Vagina (tissue), 2 donors: ENCODE measurements around the gene ANKS1A. TPM values are rescaled to one million over a fixed set of nuclear protein-coding genes. Genes with fewer than 3 reads are reported as not detected.
"Not testable (repeated sequence)": the region's sequence is repeated elsewhere in the genome, so short reads cannot be mapped to it uniquely, and the experiment has no call there.

Experiments
- DNase-seq, 2 donors: peaks; one replicate each; pipeline ENCODE4 v3.0.0-alpha.2; 2017; ENCODE audit errors: extremely low spot score in 2 of 2
- H3K27ac ChIP-seq: fragments of 200-600 bp; sonication (generic); one replicate; pipeline ENCODE4 v1.5.1; 2019
- H3K27me3 ChIP-seq: fragments of 200-600 bp; sonication (generic); one replicate; pipeline ENCODE4 v1.5.1; 2019
- H3K36me3 ChIP-seq, 2 donors: fragments of 200-600 bp; sonication (generic); one replicate each; pipeline ENCODE4 v1.5.1; 2017 to 2019
- H3K4me1 ChIP-seq: fragments of 200-600 bp; sonication (generic); one replicate; pipeline ENCODE4 v1.5.1; 2019
- H3K4me3 ChIP-seq, 2 donors: fragments of 200-600 bp; sonication (generic); 1 replicate in 1 of 2; 2 replicates in 1 of 2; pipeline ENCODE4 v1.5.1; 2016 to 2019
- H3K9me3 ChIP-seq: fragments of 200-600 bp; sonication (generic); one replicate; pipeline ENCODE4 v1.5.1; 2019
- POLR2A ChIP-seq, 2 donors: fragments of 450-650 bp; IDR thresholded peaks; one replicate each; pipeline ENCODE4 v1.6.1; 2017; ENCODE audit warnings: antibody characterized with exemption in 2 of 2, mild to moderate bottlenecking in 2 of 2, moderate library complexity in 2 of 2
- POLR2AphosphoS5 ChIP-seq, 2 donors: sonication (generic); formaldehyde crosslinking; IDR thresholded peaks; one replicate each; pipeline ENCODE4 v1.9.0; 2017; ENCODE audit warnings: antibody characterized with exemption in 2 of 2, mild to moderate bottlenecking in 2 of 2, low read depth in 1 of 2; ENCODE audit not compliant: insufficient read depth in 1 of 2
- intact Hi-C: fragments of 100-400 bp; cut with DNase I; formaldehyde crosslinking; loops from one replicate; pipeline ENCODE4 v1.15.1; 2023
- total RNA-seq: library from RNA; depleted of rRNA; stranded (reverse); fragments of >200 nt; gene quantifications from one replicate; pipeline ENCODE4 v1.2.3, GENCODE V29; 2016
- TF ChIP-seq, protein P1 (sequence below), 3 experiments: fragments of 450-650 bp in 2 of 3; fragments of 200-600 bp in 1 of 3; sonication (generic) in 1 of 3; IDR thresholded peaks; one replicate each; pipeline ENCODE4 v1.5.1; 2017 to 2019; ENCODE audit warnings: antibody characterized with exemption in 3 of 3, mild to moderate bottlenecking in 2 of 3, moderate library complexity in 2 of 3

ANKS1A gene
- total RNA-seq, 1 donor from 2014 or later, result 24.3 TPM

DNA sequence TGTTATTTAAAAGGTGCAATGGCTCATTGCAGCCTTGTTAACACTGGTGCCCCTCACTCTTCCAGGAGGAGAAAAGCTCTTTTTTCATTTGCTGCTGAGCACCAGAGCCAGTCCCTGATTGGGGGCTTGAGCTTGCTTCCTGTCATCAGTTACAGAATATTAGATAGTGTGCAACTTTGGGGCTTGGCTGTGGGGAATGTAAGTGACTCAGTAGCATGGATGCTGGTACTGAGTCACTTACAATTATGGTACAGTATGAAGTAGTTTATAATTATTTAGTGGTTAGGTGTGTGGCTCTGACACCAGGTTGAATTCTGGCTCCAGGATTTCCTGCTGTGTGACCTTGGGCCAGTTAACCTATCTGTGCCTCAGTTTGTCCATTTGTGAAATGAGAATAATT is 37.6 kb downstream of the ANKS1A start:
- Histone ChIP-seq H3K27me3 (no peaks in the 10 kb centered on the region), H3K4me3 (no peak overlapping the region), H3K4me1 (no peaks in the 10 kb centered on the region), H3K27ac (no peak overlapping the region), H3K9me3 (no peaks in the 10 kb centered on the region), H3K36me3 (no peaks in the 10 kb centered on the region)
- no peak for TF ChIP-seq POLR2AphosphoS5 (IDR thresholded peaks at IDR 0.05; ENCODE audit: insufficient read depth in 1 of 2, low read depth in 1 of 2)
- no peak for TF ChIP-seq POLR2A (IDR thresholded peaks at IDR 0.05)
- no peak for DNase-seq
- intact Hi-C loops, result no loop called here

DNA sequence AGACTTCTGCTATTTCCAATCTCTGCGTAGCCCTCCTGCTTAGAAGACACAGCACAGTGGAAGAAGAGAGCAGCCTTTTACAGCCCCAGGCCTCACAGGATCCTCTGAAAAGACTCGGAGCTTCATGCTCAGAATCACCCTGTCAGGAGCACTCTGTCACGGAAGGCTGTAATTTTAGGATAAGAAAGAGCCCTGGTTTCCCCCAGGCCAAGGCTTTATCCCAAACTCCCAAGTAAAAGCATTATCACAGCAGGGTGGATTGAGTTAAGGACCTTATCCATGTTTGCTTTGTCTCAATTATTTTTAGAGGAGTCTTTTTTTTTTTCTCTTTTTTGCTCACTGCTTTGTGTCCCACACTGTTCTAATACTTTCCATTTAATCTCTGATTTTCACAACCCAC is 39.2 kb downstream of the ANKS1A start:
- H3K4me3 ChIP-seq, result no peak overlapping the region
- no peaks in the 10 kb centered on the region for H3K36me3 ChIP-seq
- TF ChIP-seq POLR2A (IDR thresholded peaks at IDR 0.05), result no peak
- TF ChIP-seq, protein P1, sequence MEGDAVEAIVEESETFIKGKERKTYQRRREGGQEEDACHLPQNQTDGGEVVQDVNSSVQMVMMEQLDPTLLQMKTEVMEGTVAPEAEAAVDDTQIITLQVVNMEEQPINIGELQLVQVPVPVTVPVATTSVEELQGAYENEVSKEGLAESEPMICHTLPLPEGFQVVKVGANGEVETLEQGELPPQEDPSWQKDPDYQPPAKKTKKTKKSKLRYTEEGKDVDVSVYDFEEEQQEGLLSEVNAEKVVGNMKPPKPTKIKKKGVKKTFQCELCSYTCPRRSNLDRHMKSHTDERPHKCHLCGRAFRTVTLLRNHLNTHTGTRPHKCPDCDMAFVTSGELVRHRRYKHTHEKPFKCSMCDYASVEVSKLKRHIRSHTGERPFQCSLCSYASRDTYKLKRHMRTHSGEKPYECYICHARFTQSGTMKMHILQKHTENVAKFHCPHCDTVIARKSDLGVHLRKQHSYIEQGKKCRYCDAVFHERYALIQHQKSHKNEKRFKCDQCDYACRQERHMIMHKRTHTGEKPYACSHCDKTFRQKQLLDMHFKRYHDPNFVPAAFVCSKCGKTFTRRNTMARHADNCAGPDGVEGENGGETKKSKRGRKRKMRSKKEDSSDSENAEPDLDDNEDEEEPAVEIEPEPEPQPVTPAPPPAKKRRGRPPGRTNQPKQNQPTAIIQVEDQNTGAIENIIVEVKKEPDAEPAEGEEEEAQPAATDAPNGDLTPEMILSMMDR (IDR thresholded peaks at IDR 0.05), result no peak
- TF ChIP-seq POLR2AphosphoS5 (IDR thresholded peaks at IDR 0.05; ENCODE audit: insufficient read depth in 1 of 2, low read depth in 1 of 2), result no peak
- intact Hi-C loops, result no loop called here
- DNase-seq, result no peak
- no peak overlapping the region for H3K27ac ChIP-seq
- H3K9me3 ChIP-seq, result no peaks in the 10 kb centered on the region
- no peaks in the 10 kb centered on the region for H3K27me3 ChIP-seq
- no peaks in the 10 kb centered on the region for H3K4me1 ChIP-seq

GRCh38 chr6:34928695-34929094 is 39.6 kb downstream of the ANKS1A start:
- Histone ChIP-seq H3K27me3 (no peaks in the 10 kb centered on the region), H3K4me1 (no peaks in the 10 kb centered on the region), H3K27ac (no peak overlapping the region), H3K9me3 (no peaks in the 10 kb centered on the region), H3K36me3 (no peaks in the 10 kb centered on the region), H3K4me3 (no peak overlapping the region)
- intact Hi-C loops, result no loop called here
- TF ChIP-seq POLR2A (IDR thresholded peaks at IDR 0.05), result no peak
- TF ChIP-seq, protein P1 (IDR thresholded peaks at IDR 0.05), result no peak
- no peak for TF ChIP-seq POLR2AphosphoS5 (IDR thresholded peaks at IDR 0.05; ENCODE audit: insufficient read depth in 1 of 2, low read depth in 1 of 2)
- no peak for DNase-seq

DNA sequence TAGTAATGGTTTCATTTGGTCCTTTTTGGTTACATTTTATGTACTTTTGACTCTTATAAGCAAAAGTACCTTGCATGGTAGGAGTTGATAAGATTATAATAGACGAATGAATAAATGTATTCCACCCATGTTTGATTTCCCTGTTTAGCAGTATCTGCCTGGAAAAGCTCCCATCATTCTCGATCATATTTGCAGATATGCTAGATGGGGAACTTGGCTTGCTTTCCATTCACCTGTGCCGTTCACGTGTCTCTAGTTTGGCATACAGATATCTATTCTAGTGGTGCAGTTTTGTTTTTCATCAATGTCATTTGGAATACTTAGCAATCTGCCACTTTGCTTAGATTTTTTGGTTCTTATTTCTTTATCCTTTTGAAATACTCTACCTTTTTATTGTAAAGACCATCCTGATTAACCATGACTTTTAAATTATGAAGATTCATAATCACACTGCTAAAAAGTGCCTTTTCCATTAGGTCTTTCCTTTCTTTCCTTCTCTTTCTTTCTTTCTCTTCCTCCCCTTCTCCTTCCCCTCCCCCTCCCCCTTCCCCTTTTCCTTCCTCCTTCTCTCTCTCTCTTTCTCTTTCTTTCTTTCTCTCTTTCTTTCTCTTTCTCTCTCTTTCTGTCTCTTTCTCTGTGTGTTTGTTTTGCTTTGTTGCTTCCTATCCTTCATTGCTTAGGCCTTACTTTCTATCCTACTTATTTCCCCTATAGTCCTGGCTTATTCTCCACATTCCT is 40.4 kb downstream of the ANKS1A start:
- Histone ChIP-seq H3K36me3 (no peaks in the 10 kb centered on the region), H3K4me3 (no peak overlapping the region), H3K4me1 (no peaks in the 10 kb centered on the region), H3K9me3 (no peaks in the 10 kb centered on the region), H3K27me3 (no peaks in the 10 kb centered on the region), H3K27ac (no peak overlapping the region)
- intact Hi-C loops, result no loop called here
- DNase-seq, result no peak
- TF ChIP-seq POLR2AphosphoS5 (IDR thresholded peaks at IDR 0.05; ENCODE audit: insufficient read depth in 1 of 2, low read depth in 1 of 2), result no peak
- TF ChIP-seq, protein P1 (IDR thresholded peaks at IDR 0.05), result no peak
- no peak for TF ChIP-seq POLR2A (IDR thresholded peaks at IDR 0.05)

DNA sequence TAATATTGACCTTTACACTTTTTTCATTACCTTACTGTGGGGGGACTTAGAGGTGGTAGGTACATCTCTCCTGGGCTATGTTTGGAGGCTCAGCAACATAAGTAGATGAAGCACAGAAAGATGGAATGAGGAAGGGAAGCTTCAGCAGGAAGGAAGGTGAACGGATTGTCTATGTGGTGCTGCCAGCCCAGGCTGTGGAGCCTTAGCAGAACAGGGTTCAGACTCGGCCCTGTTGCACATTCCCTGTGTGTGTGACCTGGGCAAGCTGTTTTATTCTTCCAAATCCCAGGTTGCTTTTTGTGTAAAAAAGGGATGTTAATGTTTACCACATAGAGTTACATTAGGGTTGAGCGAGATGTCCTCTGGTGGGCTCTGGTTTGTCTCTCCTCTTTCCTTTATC is 41.2 kb downstream of the ANKS1A start:
- no peaks in the 10 kb centered on the region for H3K4me1 ChIP-seq
- H3K4me3 ChIP-seq, result no peak overlapping the region
- H3K9me3 ChIP-seq, result no peaks in the 10 kb centered on the region
- no peak overlapping the region for H3K27ac ChIP-seq
- no peaks in the 10 kb centered on the region for H3K27me3 ChIP-seq
- intact Hi-C loops, result no loop called here
- no peaks in the 10 kb centered on the region for H3K36me3 ChIP-seq
- TF ChIP-seq, protein P1 (IDR thresholded peaks at IDR 0.05), result no peak
- TF ChIP-seq POLR2AphosphoS5 (IDR thresholded peaks at IDR 0.05; ENCODE audit: insufficient read depth in 1 of 2, low read depth in 1 of 2) (no peak), POLR2A (IDR thresholded peaks at IDR 0.05) (no peak)
- DNase-seq, result no peak

GRCh38 chr6:34932202-34932601 is 43.1 kb downstream of the ANKS1A start:
- H3K27me3 ChIP-seq, H3K4me1 ChIP-seq, DNase-seq, intact Hi-C loops, H3K4me3 ChIP-seq, H3K9me3 ChIP-seq, H3K27ac ChIP-seq, H3K36me3 ChIP-seq: not testable (repeated sequence)
